A673 (cell line): ENCODE measurements around the gene HSD11B1. TPM values are rescaled to one million over a fixed set of nuclear protein-coding genes. Genes with fewer than 3 reads are reported as not detected.

ENCODE experiments used
- BruUV-seq: library from RNA; stranded (reverse); fragments of 400-500 nt; replicated peaks from 2 replicates; lab custom pipeline; 2021; lab: Mats Ljungman, UMichigan
- CTCF ChIA-PET: fragments of 300-600 bp; sonication (Branson Sonifier 250); formaldehyde crosslinking; loops from one replicate; lab custom pipeline; 2022; ENCODE audit warnings: antibody characterized with exemption; lab: Charles Lee
- POLR2A ChIA-PET: fragments of 300-600 bp; sonication (Branson Sonifier 250); formaldehyde crosslinking; loops from one replicate; lab custom pipeline; 2022; ENCODE audit warnings: antibody characterized with exemption; ENCODE audit not compliant: low non-redundant PET; lab: Charles Lee
- DNase-seq: peaks from one replicate; pipeline ENCODE4 v3.0.0-alpha.2; 2015; ENCODE audit warnings: low spot score
- H3K27ac ChIP-seq: fragments of 200-600 bp; sonication (generic); 2 replicates; pipeline ENCODE4 v1.5.1; 2016; ENCODE audit warnings: mixed run types, low read depth, mild to moderate bottlenecking, mixed read lengths, antibody characterized with exemption, low read length; ENCODE audit not compliant: poor library complexity, severe bottlenecking
- H3K27me3 ChIP-seq: fragments of 200-600 bp; sonication (generic); replicated peaks from 2 replicates; pipeline ENCODE4 v1.6.1; 2017; ENCODE audit warnings: mixed run types, low read depth, mild to moderate bottlenecking, mixed read lengths, antibody characterized with exemption, low read length; ENCODE audit not compliant: insufficient read depth, poor library complexity
- H3K36me3 ChIP-seq: fragments of 200-600 bp; sonication (generic); 2 replicates; pipeline ENCODE4 v1.6.1; 2016; ENCODE audit warnings: mixed run types, mild to moderate bottlenecking, mixed read lengths, antibody characterized with exemption, low read length; ENCODE audit not compliant: insufficient read depth, poor library complexity, severe bottlenecking
- H3K4me1 ChIP-seq: fragments of 200-600 bp; sonication (generic); 2 replicates; pipeline ENCODE4 v1.6.1; 2017; ENCODE audit warnings: mixed run types, mild to moderate bottlenecking, mixed read lengths, antibody characterized with exemption, low read length; ENCODE audit not compliant: insufficient read depth, poor library complexity, severe bottlenecking
- H3K4me3 ChIP-seq: fragments of 200-600 bp; sonication (generic); 2 replicates; pipeline ENCODE4 v1.5.1; 2016; ENCODE audit warnings: low read depth, mixed run types, mild to moderate bottlenecking, mixed read lengths, low read length; ENCODE audit not compliant: poor library complexity, severe bottlenecking
- H3K9me3 ChIP-seq: fragments of 200-600 bp; sonication (generic); 2 replicates; pipeline ENCODE4 v1.6.1; 2016; ENCODE audit warnings: mixed run types, low read depth, mild to moderate bottlenecking, mixed read lengths, antibody characterized with exemption, low read length; ENCODE audit not compliant: poor library complexity, severe bottlenecking
- CTCF ChIP-seq: fragments of 300-800, 200-600 bp; sonication (generic); conservative IDR thresholded peaks from 2 replicates; pipeline ENCODE4 v1.5.1; 2017; ENCODE audit warnings: low read depth, mild to moderate bottlenecking, antibody characterized with exemption, low read length, moderate library complexity, mixed read lengths
- EZH2 ChIP-seq: fragments of 200-600 bp; sonication (generic); IDR thresholded peaks from 2 replicates; pipeline ENCODE4 v1.6.1; 2017; ENCODE audit warnings: borderline replicate concordance, low read depth, mild to moderate bottlenecking, mixed read lengths, antibody characterized with exemption, low read length; ENCODE audit not compliant: poor library complexity, severe bottlenecking
- intact Hi-C: fragments of 100-400 bp; cut with micrococcal nuclease; formaldehyde crosslinking; loops from one replicate; pipeline ENCODE4 v1.10.0; 2022; ENCODE audit not compliant: unreplicated experiment
- total RNA-seq: library from RNA; stranded (reverse); gene quantifications from 2 replicates; pipeline ENCODE4 v1.2.3, GENCODE V29; 2021

HSD11B1 gene
- total RNA-seq, 1 experiment from 2014 or later: not detected

- Histone ChIP-seq H3K36me3 (no peaks in the 10 kb centered on the region), H3K4me3 (no peak overlapping the region), H3K27me3 (no peaks in the 10 kb centered on the region), H3K9me3 (no peaks in the 10 kb centered on the region), H3K27ac (no peak overlapping the region), H3K4me1 (peaks cover 39% of the 10 kb centered on the region)
- intact Hi-C loops: no loop called here
- POLR2A ChIA-PET: no interaction called here
- CTCF ChIA-PET: no interaction called here
- DNase-seq: no peak
- BruUV-seq: no TSS peak
- TF ChIP-seq EZH2 (no peak), CTCF (no peak)
Observed at GRCh38 chr1:209662879-209663327, 41.7 kb upstream of the HSD11B1 start.

GRCh38 chr1:209667103-209667502 lies 37.5 kb upstream of the HSD11B1 start:
- DNase-seq: no peak
- no peaks in the 10 kb centered on the region for H3K9me3 ChIP-seq
- ChIA-PET POLR2A (no interaction called here), CTCF (no interaction called here)
- H3K27me3 ChIP-seq: no peaks in the 10 kb centered on the region
- no peaks in the 10 kb centered on the region for H3K36me3 ChIP-seq
- no peak overlapping the region for H3K4me3 ChIP-seq
- BruUV-seq: no TSS peak
- no peak overlapping the region for H3K27ac ChIP-seq
- H3K4me1 ChIP-seq: peaks cover 2% of the 10 kb centered on the region
- TF ChIP-seq EZH2: no peak
- TF ChIP-seq CTCF: no peak
- intact Hi-C loops: no loop called here

DNA sequence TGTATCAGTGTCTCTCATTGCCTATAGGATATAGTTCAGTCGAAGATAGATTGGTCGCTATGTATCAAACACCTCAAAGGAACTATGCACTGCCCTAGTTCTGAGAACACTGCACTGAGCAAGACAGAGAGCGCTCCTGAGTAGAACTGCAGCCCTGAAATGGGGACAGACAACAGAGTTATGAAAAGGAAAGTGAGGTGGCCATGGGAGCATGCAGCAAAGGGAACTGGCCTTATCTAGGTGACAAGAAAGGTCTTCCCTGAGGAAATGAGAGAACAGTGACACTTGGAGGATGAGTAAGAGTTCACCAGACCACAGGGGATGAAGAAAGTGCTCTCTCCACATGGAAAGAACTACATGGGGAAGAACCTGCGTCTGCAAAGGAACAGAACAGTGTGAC lies 36.9 kb upstream of the HSD11B1 start:
- TF ChIP-seq EZH2 (no peak), CTCF (no peak)
- H3K9me3 ChIP-seq: no peaks in the 10 kb centered on the region
- CTCF ChIA-PET: no interaction called here
- H3K27ac ChIP-seq: no peak overlapping the region
- H3K27me3 ChIP-seq: no peaks in the 10 kb centered on the region
- no peaks in the 10 kb centered on the region for H3K4me1 ChIP-seq
- intact Hi-C loops: no loop called here
- no peaks in the 10 kb centered on the region for H3K36me3 ChIP-seq
- POLR2A ChIA-PET: no interaction called here
- H3K4me3 ChIP-seq: no peak overlapping the region
- no peak for DNase-seq
- no TSS peak for BruUV-seq
